ENCODE measurements around the gene CASP3.

The CASP3 gene

DNA sequence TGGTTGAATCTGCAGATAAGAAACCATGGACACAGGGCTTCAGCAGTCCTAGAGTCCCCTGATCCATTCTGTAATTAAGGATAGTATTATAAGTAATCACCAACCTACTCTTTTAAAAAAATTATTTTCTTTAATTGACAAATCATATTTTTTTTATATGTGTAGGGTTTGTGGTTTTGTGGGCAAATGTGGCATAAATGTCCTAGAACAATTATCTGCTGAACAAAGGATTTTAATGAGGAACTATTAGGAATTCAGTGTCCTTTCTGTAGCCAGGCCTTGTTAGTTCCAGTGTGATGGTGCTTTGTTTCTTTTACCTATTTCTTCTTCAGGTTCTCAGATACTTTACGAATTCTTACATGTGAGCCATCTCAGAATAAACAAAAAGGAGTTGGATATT, 32.7 kb upstream of the CASP3 start:
- Histone ChIP-seq H3K79me2 (ENCODE audit: insufficient read depth, low read length) (no peaks in the 10 kb centered on the region), H3K4me1 (ENCODE audit: insufficient read depth, low read length) (peaks cover 7% of the 10 kb centered on the region; the same call in 1 of the 2 replicates), H3K4me2 (ENCODE audit: insufficient read depth, low read length) (no peak overlapping the region), H3K9ac (ENCODE audit: low read depth, low read length) (no peak overlapping the region), H3K27me3 (ENCODE audit: insufficient read depth, low read length, poor library complexity) (no peaks in the 10 kb centered on the region), H3K27ac (ENCODE audit: low read length) (no peak overlapping the region), H2AFZ (ENCODE audit: low read depth, low read length) (no peak overlapping the region), H4K20me1 (ENCODE audit: insufficient read depth, low read length) (no peaks in the 10 kb centered on the region), H3K4me3 (ENCODE audit: low read depth in 1 of 2, low read length in 2 of 2) (no peak overlapping the region), H3K9me3 (ENCODE audit: insufficient read depth, low read length, severe bottlenecking) (no peaks in the 10 kb centered on the region), H3K36me3 (ENCODE audit: insufficient read depth, low read length) (peaks cover 13% of the 10 kb centered on the region; the same call in 1 of the 2 replicates)
- DNase-seq: no peak
- TF ChIP-seq, protein P1, sequence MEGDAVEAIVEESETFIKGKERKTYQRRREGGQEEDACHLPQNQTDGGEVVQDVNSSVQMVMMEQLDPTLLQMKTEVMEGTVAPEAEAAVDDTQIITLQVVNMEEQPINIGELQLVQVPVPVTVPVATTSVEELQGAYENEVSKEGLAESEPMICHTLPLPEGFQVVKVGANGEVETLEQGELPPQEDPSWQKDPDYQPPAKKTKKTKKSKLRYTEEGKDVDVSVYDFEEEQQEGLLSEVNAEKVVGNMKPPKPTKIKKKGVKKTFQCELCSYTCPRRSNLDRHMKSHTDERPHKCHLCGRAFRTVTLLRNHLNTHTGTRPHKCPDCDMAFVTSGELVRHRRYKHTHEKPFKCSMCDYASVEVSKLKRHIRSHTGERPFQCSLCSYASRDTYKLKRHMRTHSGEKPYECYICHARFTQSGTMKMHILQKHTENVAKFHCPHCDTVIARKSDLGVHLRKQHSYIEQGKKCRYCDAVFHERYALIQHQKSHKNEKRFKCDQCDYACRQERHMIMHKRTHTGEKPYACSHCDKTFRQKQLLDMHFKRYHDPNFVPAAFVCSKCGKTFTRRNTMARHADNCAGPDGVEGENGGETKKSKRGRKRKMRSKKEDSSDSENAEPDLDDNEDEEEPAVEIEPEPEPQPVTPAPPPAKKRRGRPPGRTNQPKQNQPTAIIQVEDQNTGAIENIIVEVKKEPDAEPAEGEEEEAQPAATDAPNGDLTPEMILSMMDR (IDR thresholded peaks at IDR 0.05; ENCODE audit: borderline replicate concordance, extremely low read depth, low read length, poor library complexity, severe bottlenecking): no peak
- no peak for TF ChIP-seq EZH2 (IDR thresholded peaks at IDR 0.05; ENCODE audit: borderline replicate concordance, low read depth, low read length, severe bottlenecking)
- no peak for ATAC-seq (ENCODE audit: insufficient read depth, low read depth)

- no peak overlapping the region for H2AFZ ChIP-seq (ENCODE audit: low read depth, low read length)
- H3K27ac ChIP-seq (ENCODE audit: low read length): no peak overlapping the region
- DNase-seq (no peak), ATAC-seq (ENCODE audit: insufficient read depth, low read depth) (no peak)
- TF ChIP-seq, protein P1 (IDR thresholded peaks at IDR 0.05; ENCODE audit: borderline replicate concordance, extremely low read depth, low read length, poor library complexity, severe bottlenecking): no peak
- no peak for TF ChIP-seq EZH2 (IDR thresholded peaks at IDR 0.05; ENCODE audit: borderline replicate concordance, low read depth, low read length, severe bottlenecking)
- no peaks in the 10 kb centered on the region for H3K27me3 ChIP-seq (ENCODE audit: insufficient read depth, low read length, poor library complexity)
- H3K9ac ChIP-seq (ENCODE audit: low read depth, low read length): no peak overlapping the region
- no peaks in the 10 kb centered on the region for H4K20me1 ChIP-seq (ENCODE audit: insufficient read depth, low read length)
- no peaks in the 10 kb centered on the region for H3K79me2 ChIP-seq (ENCODE audit: insufficient read depth, low read length)
- H3K9me3 ChIP-seq (ENCODE audit: insufficient read depth, low read length, severe bottlenecking): no peaks in the 10 kb centered on the region
- peaks cover 13% of the 10 kb centered on the region; the same call in 1 of the 2 replicates for H3K36me3 ChIP-seq (ENCODE audit: insufficient read depth, low read length)
- H3K4me1 ChIP-seq (ENCODE audit: insufficient read depth, low read length): peaks cover 7% of the 10 kb centered on the region; the same call in 1 of the 2 replicates
- H3K4me2 ChIP-seq (ENCODE audit: insufficient read depth, low read length): no peak overlapping the region
- no peak overlapping the region for H3K4me3 ChIP-seq (ENCODE audit: low read depth in 1 of 2, low read length in 2 of 2)
These were observed 31.5 kb upstream of the CASP3 start for GRCh38 chr4:184680698-184681097.

DNA sequence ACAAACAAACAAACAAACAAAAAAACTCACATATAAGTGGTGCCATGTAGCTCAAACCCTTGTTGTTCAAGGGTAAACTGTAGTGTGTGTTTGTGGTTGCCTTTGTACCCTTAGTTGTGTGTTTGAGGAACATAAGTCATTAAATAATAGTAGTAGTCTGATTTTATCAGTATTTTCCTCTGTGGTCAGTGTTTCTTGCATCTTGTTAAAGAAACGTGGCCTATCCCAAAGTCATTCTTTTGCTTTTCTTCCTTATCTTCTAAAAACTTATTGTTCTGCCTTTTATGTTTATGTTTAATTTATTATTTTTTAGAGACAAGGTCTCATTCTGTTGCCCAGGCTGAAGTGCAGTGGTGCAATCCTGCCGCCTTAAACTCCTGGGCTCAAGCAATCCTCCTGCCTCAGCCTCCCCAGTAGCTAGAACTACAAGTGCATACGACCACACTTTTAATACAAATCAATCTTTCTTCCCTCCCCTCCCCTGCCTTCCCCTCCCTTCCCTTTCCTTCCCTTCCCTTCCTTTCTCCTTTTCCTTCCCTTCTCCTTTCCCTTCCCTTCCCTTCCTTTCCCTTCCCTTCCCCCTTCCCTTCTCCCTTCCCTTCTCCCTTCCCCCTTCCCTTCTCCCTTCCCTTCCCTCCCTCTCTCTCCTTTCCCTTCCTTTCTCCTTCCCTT, 26.7 kb upstream of the CASP3 start:
- no peaks in the 10 kb centered on the region for H4K20me1 ChIP-seq (ENCODE audit: insufficient read depth, low read length)
- ATAC-seq (ENCODE audit: insufficient read depth, low read depth) (no peak), DNase-seq (no peak)
- peaks cover 36% of the 10 kb centered on the region for H3K36me3 ChIP-seq (ENCODE audit: insufficient read depth, low read length)
- no peaks in the 10 kb centered on the region for H3K79me2 ChIP-seq (ENCODE audit: insufficient read depth, low read length)
- H3K27me3 ChIP-seq (ENCODE audit: insufficient read depth, low read length, poor library complexity): no peaks in the 10 kb centered on the region
- H3K9ac ChIP-seq (ENCODE audit: low read depth, low read length): no peak overlapping the region
- H3K9me3 ChIP-seq (ENCODE audit: insufficient read depth, low read length, severe bottlenecking): no peaks in the 10 kb centered on the region
- H3K27ac ChIP-seq (ENCODE audit: low read length): no peak overlapping the region
- no peak overlapping the region for H3K4me3 ChIP-seq (ENCODE audit: low read depth in 1 of 2, low read length in 2 of 2)
- no peak overlapping the region for H2AFZ ChIP-seq (ENCODE audit: low read depth, low read length)
- H3K4me1 ChIP-seq (ENCODE audit: insufficient read depth, low read length): no peaks in the 10 kb centered on the region
- H3K4me2 ChIP-seq (ENCODE audit: insufficient read depth, low read length): no peak overlapping the region
- no peak for TF ChIP-seq EZH2 (IDR thresholded peaks at IDR 0.05; ENCODE audit: borderline replicate concordance, low read depth, low read length, severe bottlenecking)
- TF ChIP-seq, protein P1 (IDR thresholded peaks at IDR 0.05; ENCODE audit: borderline replicate concordance, extremely low read depth, low read length, poor library complexity, severe bottlenecking): no peak
